Central memory CD4-positive, alpha-beta T cell (primary cell): Measurements from ENCODE around the gene MICAL2.
A peak's percentile ranks its signal among the peaks of the same experiment; 100 is the strongest.

ENCODE experiments used
- DNase-seq: peaks from one replicate; pipeline ENCODE4 v3.0.0; 2022

Gene MICAL2

GRCh38 chr11:12235080-12235479 lies 124.7 kb downstream of the MICAL2 start:
- DNase-seq = no peak

GRCh38 chr11:12235553-12235946 lies 125.2 kb downstream of the MICAL2 start:
- no peak for DNase-seq

- DNase-seq = peak; percentile 63
These were observed 125.8 kb downstream of the MICAL2 start for GRCh38 chr11:12235947-12236743.

DNA sequence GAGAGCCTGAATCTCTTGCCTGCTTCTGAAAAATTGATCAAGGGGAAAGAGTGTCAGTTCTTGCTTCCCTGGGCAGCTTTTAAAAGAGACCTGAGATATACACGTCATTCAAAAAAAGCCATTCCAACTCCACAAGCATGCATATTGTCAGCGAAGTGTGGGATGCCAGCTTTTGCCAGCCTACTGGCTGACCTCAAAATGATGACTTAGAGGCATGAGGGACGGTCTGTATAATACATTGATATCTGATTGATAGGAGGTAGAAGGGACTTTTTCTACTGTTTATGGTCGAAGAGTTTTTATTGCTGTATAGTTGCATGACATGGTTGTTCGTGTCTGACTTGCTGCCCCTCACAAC lies 126.3 kb downstream of the MICAL2 start:
- DNase-seq = no peak

GRCh38 chr11:12237381-12237784 lies 127.0 kb downstream of the MICAL2 start:
- no peak for DNase-seq

- no peak for DNase-seq
These were observed 128.0 kb downstream of the MICAL2 start for GRCh38 chr11:12238420-12238819.

GRCh38 chr11:12239396-12239795 lies 129.0 kb downstream of the MICAL2 start:
- DNase-seq = no peak

DNA sequence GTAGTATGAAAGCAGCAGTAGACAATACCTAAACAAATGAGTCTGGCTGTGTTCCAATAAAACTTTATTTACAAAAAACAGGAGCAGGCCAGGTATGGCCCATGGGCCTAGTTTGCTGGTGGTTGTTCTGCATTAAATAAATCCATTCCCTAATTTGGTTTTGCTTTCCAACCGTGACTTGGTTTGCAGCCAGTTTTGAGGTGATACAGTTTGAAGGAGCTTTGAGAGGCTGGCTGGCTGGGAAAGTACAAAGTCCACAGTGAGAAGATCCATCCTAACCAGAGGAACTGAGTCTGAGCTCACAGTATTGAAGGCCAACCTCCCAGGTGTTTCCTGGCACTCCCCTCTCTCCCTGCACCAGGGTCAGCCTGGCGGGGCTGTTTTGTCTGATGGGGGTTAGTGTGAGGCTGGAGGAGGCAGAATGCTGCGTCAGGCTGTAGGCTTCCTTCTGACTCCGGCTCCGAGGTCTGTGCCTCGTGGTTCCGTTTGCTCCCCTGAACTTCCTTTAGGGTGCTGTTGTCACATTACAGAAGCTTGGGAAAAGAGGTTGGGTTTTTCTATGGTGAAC lies 129.5 kb downstream of the MICAL2 start:
- DNase-seq = no peak

DNA sequence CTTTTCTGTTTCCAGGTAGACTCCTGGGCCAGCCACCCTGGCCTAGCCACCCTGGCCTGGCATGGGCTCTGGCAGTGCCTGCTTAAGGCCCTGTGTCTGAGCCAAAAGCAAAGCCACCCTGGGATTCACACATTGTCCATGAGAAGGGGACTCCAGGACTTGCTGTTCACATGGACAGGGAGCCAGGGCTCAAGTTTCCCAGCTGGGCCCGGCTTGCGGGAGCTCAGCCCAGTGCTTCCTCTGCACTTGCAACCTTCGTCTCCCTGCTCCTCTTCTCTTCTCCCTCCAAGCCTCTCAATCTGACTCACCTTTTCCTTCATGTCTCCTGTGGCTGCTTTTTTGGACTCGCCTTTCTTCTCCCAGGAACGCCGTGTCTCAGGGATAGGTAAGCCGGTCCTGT lies 130.3 kb downstream of the MICAL2 start:
- no peak for DNase-seq

DNA sequence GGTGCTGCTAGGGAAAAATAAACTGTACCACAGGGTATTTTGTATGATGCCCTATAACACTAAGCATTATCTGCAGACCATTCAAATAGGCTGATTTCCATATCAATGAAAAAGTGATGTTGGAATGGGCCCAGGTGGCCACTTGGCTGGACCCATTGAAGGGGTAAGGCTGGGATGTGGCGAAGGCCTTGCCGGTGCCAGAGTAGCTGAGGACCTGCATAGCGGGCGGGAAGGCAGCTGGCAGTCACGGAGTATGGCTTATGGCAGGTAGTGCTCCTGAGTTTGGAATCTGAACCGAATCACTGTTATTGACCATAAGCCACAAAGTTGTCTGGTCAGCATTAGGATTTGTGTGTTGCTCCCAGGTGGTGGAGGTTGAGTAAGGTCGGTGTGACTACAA lies 131.0 kb downstream of the MICAL2 start:
- DNase-seq = no peak

GRCh38 chr11:12241971-12242672 lies 131.7 kb downstream of the MICAL2 start:
- DNase-seq = no peak

DNA sequence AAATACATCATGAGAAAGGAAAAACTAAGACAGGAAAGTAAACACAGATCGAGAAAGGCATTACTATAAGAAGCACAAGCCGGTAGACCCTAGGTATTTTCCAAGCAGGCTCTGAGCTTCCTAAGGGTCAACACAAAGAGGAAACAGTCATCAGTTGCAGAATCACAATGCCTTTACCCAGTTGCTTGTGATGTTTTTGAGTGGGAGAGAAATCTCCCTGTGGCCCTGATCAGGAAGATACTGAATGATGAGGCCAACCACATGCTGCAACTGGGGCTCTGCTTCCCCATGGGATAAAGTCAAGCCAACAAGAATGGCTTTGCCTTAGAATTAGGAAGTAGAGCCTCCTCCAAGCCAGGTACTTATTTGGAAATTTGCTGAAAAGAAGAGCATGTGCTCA lies 132.6 kb downstream of the MICAL2 start:
- no peak for DNase-seq

GRCh38 chr11:12243486-12243885 lies 133.1 kb downstream of the MICAL2 start:
- DNase-seq = no peak

GRCh38 chr11:12243911-12244550 lies 133.6 kb downstream of the MICAL2 start:
- DNase-seq = no peak

DNA sequence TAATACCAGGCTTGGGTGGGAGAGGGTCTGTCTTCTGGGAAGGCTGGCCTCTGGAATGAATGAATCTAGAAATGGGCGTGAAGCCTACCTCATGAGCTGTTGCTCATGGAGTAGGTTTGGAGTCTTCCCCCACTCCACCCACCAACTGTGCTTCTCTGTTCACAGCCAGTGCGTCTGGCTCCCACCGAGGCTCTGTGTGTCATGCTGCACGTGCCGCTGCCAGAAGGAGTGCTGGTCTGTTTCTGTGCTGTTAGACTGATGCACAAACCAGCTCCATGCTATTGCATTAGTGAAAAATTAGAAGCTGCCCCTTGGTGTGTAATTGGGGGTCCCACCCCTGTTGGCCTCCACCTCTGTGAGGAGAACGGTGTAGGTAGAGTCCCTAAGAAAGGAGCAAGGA lies 134.7 kb downstream of the MICAL2 start:
- no peak for DNase-seq

DNA sequence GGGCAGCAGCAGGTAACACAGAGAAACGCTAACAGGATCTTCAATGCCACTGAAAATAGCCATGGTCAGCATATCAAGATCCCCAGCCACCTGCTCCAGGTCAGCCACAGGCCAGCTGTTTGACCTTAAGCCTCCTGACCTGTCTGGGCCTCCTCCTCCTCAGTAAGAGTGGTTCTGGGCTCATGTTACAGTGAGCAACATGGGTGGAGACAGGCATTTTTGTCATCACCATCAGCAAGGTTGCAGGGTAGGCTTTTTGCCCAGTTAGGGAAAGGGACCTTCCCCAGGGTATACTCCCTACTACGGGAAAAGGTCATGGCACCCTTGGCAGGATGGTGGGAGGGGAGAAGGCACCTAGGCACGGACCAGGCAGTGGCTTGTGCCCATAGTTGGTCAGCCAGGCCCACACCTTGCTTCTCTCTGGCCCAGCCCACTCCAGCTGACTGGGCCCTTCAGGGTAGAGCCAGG lies 135.2 kb downstream of the MICAL2 start:
- no peak for DNase-seq

DNA sequence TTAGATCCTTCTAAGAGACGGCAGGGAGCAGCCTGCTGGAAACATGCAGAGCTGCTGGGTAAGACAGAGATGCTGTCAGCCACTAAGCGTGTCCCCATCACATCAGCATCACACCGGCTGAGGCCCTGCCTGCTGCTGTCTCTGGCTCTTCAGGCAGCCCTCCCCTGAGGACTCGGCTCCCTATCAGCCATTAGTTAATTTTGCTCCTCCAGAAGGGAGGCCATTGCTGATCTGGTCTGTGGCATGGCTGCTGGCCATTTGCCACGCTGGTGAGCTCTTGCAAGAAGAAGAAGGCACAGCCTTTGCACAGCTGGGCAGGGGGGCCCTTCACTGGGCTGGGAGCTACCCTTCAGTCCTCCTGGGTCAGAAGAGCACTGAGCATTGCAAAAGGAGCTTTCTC lies 135.8 kb downstream of the MICAL2 start:
- no peak for DNase-seq

DNA sequence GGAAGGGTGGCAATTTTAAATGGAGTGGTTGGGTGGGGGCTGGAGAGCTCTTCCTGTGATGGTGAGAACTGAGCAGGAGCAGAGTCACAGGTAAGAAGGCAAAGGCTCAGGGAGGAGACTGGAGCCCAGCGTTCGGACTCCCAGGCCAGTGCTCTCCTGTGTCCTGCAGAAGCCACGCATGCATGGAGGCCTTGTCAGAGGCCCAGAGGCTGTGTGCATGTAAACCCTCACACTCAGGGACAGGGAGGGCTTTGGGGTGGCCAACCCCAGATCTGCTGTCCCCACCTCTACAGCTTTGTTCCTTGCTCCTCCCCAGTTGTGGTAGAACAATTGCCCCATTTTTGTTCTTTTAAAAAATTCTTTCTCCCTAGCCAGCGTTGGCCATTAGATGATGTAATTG lies 136.6 kb downstream of the MICAL2 start:
- DNase-seq = no peak

- DNase-seq = no peak
These were observed 137.3 kb downstream of the MICAL2 start for GRCh38 chr11:12247543-12248254.

DNA sequence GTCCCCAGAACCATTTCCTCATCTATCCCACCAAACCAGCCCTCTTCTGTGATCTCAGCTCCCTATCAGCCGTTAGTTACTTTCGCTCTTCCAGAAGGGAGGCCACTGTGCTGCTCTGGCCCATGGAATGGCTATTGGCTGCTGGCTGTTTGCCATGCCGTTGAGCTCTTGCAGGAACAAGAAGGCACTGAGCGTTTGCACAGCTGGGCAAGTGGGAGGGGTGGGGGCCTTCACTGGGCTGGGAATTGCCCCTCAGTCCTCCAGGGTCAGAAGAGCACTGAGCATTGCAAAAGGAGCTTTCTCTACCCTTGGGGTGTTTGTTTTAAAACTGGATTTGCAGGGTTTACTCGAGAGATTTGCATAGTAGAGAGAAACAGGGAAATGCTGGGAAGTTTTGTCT lies 137.9 kb downstream of the MICAL2 start:
- DNase-seq = no peak

DNA sequence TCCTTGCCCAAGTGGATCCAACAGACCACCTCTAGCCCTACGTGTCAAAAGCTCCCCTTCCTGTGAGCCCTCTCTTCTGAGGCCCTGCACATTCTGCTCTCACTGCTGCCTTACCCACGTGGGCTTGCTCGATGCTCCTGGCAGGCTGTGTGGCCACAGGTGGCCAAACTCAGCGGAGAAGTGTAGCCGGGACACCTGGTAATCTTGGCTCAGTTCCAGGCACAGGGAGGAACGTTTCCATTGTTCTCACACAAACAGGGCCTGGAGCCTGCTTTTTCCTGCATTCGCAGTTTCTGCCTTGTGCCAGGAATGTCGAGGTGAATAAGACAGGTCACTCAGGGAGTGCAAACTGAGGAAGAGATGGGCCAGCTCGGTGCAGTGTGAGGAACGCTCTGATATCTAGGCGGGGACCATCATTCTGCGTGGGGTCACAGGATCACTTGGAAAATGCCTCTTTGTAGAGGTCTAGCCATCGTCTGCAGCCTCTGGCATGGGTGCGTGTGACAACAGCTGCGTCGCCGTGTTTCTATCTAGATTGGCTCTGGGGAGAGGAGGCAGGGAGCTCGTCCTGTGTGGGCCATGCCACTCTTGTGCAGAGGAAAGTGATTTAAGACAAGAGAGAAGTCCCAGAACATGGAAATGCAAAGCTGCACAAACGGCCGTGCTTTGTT lies 139.3 kb downstream of the MICAL2 start:
- DNase-seq = no peak
